ENCODE results near the gene MCTP2. TPM values are rescaled to one million over a fixed set of nuclear protein-coding genes. Genes with fewer than 3 reads are reported as not detected.

MCTP2 gene
- total RNA-seq, 1 experiment from 2014 or later: 1.3 TPM

- H2AFZ ChIP-seq (ENCODE audit: low read length): peak overlapping the region; percentile 54
- H3K27ac ChIP-seq (ENCODE audit: insufficient read length, low read depth, low read length): no peak overlapping the region
- H3K9ac ChIP-seq (ENCODE audit: extremely low read depth, insufficient read length, low read length): peak overlapping the region; percentile 28
- no peak overlapping the region for H3K14ac ChIP-seq (ENCODE audit: insufficient read depth, low read length)
- H3K4ac ChIP-seq (ENCODE audit: low read depth, low read length): no peak overlapping the region
- no peak overlapping the region for H3K56ac ChIP-seq (ENCODE audit: insufficient read length, low read depth, low read length)
- no peak overlapping the region for H2BK120ac ChIP-seq (ENCODE audit: low read depth, low read length, poor library complexity, severe bottlenecking)
- no peak for DNase-seq
- Mint-ChIP-seq H3K36me3 (ENCODE audit: insufficient read depth in 1 of 3, low read depth in 3 of 3) (no peaks in the 10 kb centered on the region), H3K27ac (no peak overlapping the region), H3K4me1 (peaks cover 22% of the 10 kb centered on the region in 2 experiments), H3K9me3 (no peaks in the 10 kb centered on the region), H3K4me3 (peak overlapping the region; percentile 75 to 89), H3K27me3 (ENCODE audit: low read depth) (peaks cover 51% of the 10 kb centered on the region)
- H3K9me3 ChIP-seq (ENCODE audit: control insufficient read depth, low read depth, low read length): no peaks in the 10 kb centered on the region
- no peak for TF ChIP-seq CTCF (conservative IDR thresholded peaks at IDR 0.05)
- H4K5ac ChIP-seq (ENCODE audit: insufficient read length, low read depth, low read length): no peak overlapping the region
- H4K20me1 ChIP-seq (ENCODE audit: control insufficient read depth, insufficient read depth, insufficient read length): no peaks in the 10 kb centered on the region
- H3K4me1 ChIP-seq (ENCODE audit: insufficient read depth, low read length): no peaks in the 10 kb centered on the region; the same call in 1 of the 2 replicates
- H3K79me2 ChIP-seq (ENCODE audit: insufficient read depth, low read length): no peaks in the 10 kb centered on the region
- H2BK20ac ChIP-seq (ENCODE audit: low read depth, low read length, poor library complexity, severe bottlenecking): no peak overlapping the region
- H3K23ac ChIP-seq (ENCODE audit: insufficient read length, low read depth, low read length): no peak overlapping the region
- H3K79me1 ChIP-seq (ENCODE audit: insufficient read depth, low read depth, low read length, poor library complexity, severe bottlenecking): no peaks in the 10 kb centered on the region
- H4K91ac ChIP-seq (ENCODE audit: insufficient read length, low read depth, low read length): no peak overlapping the region
- no peak overlapping the region for H3T11ph ChIP-seq (ENCODE audit: low read length)
- no CpG with 5 or more reads among the region's 25 CpGs for WGBS (ENCODE audit: extremely low coverage, insufficient read length, low lambda C conversion rate)
- H2AK5ac ChIP-seq (ENCODE audit: insufficient read length, low read length): no peak overlapping the region
- H3K27me3 ChIP-seq (ENCODE audit: insufficient read depth, low read length): peaks cover 2% of the 10 kb centered on the region; the same call in 1 of the 2 replicates
- no peak overlapping the region for H2BK12ac ChIP-seq (ENCODE audit: insufficient read length, low read depth, low read length)
- H3K18ac ChIP-seq (ENCODE audit: insufficient read length, low read depth, low read length): no peak overlapping the region
- H2BK15ac ChIP-seq (ENCODE audit: low read depth, low read length): no peak overlapping the region
- H3K23me2 ChIP-seq (ENCODE audit: insufficient read length, low read depth, low read length, poor library complexity, severe bottlenecking): peaks cover 7% of the 10 kb centered on the region
- H3K4me2 ChIP-seq (ENCODE audit: insufficient read depth, insufficient read length, low read length): peak overlapping the region; percentile 66
- no peak overlapping the region for H2BK5ac ChIP-seq (ENCODE audit: insufficient read length, low read length)
- H4K8ac ChIP-seq (replicated peaks; ENCODE audit: insufficient read length, low read depth, low read length): no peak overlapping the region
Measured at GRCh38 chr15:94231723-94232468, 535 bp downstream of the MCTP2 start.

All from H9 (cell line).